Tibial nerve (tissue), 4 donors: ENCODE measurements around the gene NUP188. TPM values are rescaled to one million over a fixed set of nuclear protein-coding genes. Genes with fewer than 3 reads are reported as not detected.
A peak's percentile ranks its signal among the peaks of the same experiment; 100 is the strongest.

ENCODE experiments used
- DNase-seq, 2 donors: peaks; one replicate each; pipeline ENCODE4 v3.0.0-alpha.2; 2019; ENCODE audit warnings: low spot score in 2 of 2
- H3K27ac ChIP-seq, 4 donors: fragments of 200-600 bp; sonication (generic) in 3 of 4; one replicate each; pipeline ENCODE4 v1.5.1; 2017 to 2019; ENCODE audit warnings: mild to moderate bottlenecking in 1 of 4
- H3K27me3 ChIP-seq, 2 donors: fragments of 200-600 bp; sonication (generic) in 1 of 2; one replicate each; pipeline versions ENCODE4 v1.5.1 to v1.6.0; 2017 to 2019
- H3K36me3 ChIP-seq, 3 donors: fragments of 200-600 bp; sonication (generic); one replicate each; pipeline ENCODE4 v1.5.1; 2018 to 2019
- H3K4me1 ChIP-seq, 4 donors: fragments of 200-600 bp; sonication (generic) in 3 of 4; one replicate each; pipeline ENCODE4 v1.5.1; 2017 to 2019
- H3K4me3 ChIP-seq, 4 donors: fragments of 200-600 bp; sonication (generic) in 3 of 4; one replicate each; pipeline ENCODE4 v1.5.1; 2017 to 2019; ENCODE audit warnings: mild to moderate bottlenecking in 1 of 4, moderate library complexity in 1 of 4
- H3K9me3 ChIP-seq, 4 donors: fragments of 200-600 bp; sonication (generic) in 3 of 4; one replicate each; pipeline ENCODE4 v1.5.1; 2017 to 2019
- CTCF ChIP-seq, 5 experiments: fragments of 200-600 bp in 3 of 5; fragments of 450-650 bp in 2 of 5; sonication (generic) in 3 of 5; IDR thresholded peaks; one replicate each; pipeline ENCODE4 v1.5.1; 2016 to 2019; ENCODE audit warnings: antibody characterized with exemption in 5 of 5, mild to moderate bottlenecking in 3 of 5, moderate library complexity in 2 of 5
- EP300 ChIP-seq, 2 donors: sonication (generic); formaldehyde crosslinking; IDR thresholded peaks; one replicate each; pipeline ENCODE4 v1.6.1; 2017; ENCODE audit warnings: antibody characterized with exemption in 2 of 2, mild to moderate bottlenecking in 1 of 2
- POLR2A ChIP-seq, 2 donors: fragments of 450-650 bp; IDR thresholded peaks; one replicate each; pipeline ENCODE4 v1.6.1; 2017; ENCODE audit warnings: antibody characterized with exemption in 2 of 2, mild to moderate bottlenecking in 2 of 2, moderate library complexity in 2 of 2
- WGBS, 2 donors: methylation state at CpG; one replicate each; pipeline ENCODE4 v1.1.5; 2018; 5-methylcytosine and 5-hydroxymethylcytosine counted together
- total RNA-seq, 4 donors: library from RNA; depleted of rRNA; stranded (reverse); fragments of >200 nt; gene quantifications; one replicate each; pipeline ENCODE4 v1.1.0, GENCODE V29; 2016

NUP188 gene
- total RNA-seq, 4 donors from 2014 or later: 22.9 to 76.5 (median 43.5) TPM

- TF ChIP-seq POLR2A (IDR thresholded peaks at IDR 0.05) (no peak), EP300 (IDR thresholded peaks at IDR 0.05) (peak in 1 of 2 donors; percentile 76)
- Histone ChIP-seq H3K27ac (peak within 1 kb of the TSS; percentile 81 to 98 (median 85)), H3K4me3 (peak within 1 kb of the TSS; percentile 41 to 70 (median 58)), H3K9me3 (no peaks in the 10 kb centered on the region), H3K4me1 (peaks cover 3 to 76% (median 41%) of the 10 kb centered on the region in 4 donors), H3K36me3 (peaks cover 0 to 28% (median 0%) of the 10 kb centered on the region in 3 donors), H3K27me3 (no peaks in the 10 kb centered on the region)
- WGBS, 2 donors: 36 to 42% methylated on average over 12 of the region's 13 CpGs
- peak; percentile 42 to 54 for DNase-seq
Measured at GRCh38 chr9:128920381-128921058, 27.0 kb upstream of the NUP188 start, which contains the start of gene PHYHD1. TSS of gene PHYHD1 (plus strand) at chr9:128920982. CDS start at chr9:128922324, 1,342 bp downstream.

- 4 to 21% methylated on average over 30 to 31 of the region's 32 CpGs for WGBS, 2 donors
- H3K4me1 ChIP-seq: peaks cover 0 to 60% (median 29%) of the 10 kb centered on the region in 4 donors
- peak overlapping the region; percentile 41 to 70 (median 58) for H3K4me3 ChIP-seq
- no peaks in the 10 kb centered on the region for H3K9me3 ChIP-seq
- peak; percentile 38 to 39 for DNase-seq
- peak overlapping the region; percentile 81 to 98 (median 85) for H3K27ac ChIP-seq
- peaks cover 0 to 24% (median 0%) of the 10 kb centered on the region in 3 donors for H3K36me3 ChIP-seq
- TF ChIP-seq POLR2A (IDR thresholded peaks at IDR 0.05) (no peak), EP300 (IDR thresholded peaks at IDR 0.05) (peak in 1 of 2 donors; percentile 43), CTCF (IDR thresholded peaks at IDR 0.05) (peak in 1 of 5 experiments; percentile 40)
- H3K27me3 ChIP-seq: no peaks in the 10 kb centered on the region
Measured at GRCh38 chr9:128921881-128922763, 25.4 kb upstream of the NUP188 start.

- no peak for DNase-seq
- WGBS, 2 donors: 87 to 91% methylated on average over 6 of the region's 6 CpGs
- H3K4me3 ChIP-seq: no peak overlapping the region
Measured at GRCh38 chr9:128923493-128923883, 24.0 kb upstream of the NUP188 start.

GRCh38 chr9:128927731-128928411 is 19.6 kb upstream of the NUP188 start:
- Histone ChIP-seq H3K36me3 (peaks cover 0 to 15% (median 0%) of the 10 kb centered on the region in 3 donors), H3K4me3 (no peak overlapping the region), H3K4me1 (peaks cover 0 to 22% (median 4%) of the 10 kb centered on the region in 4 donors), H3K9me3 (no peaks in the 10 kb centered on the region), H3K27ac (peak overlapping the region in 3 of 4 donors; percentile 31 to 51 (median 39)), H3K27me3 (no peaks in the 10 kb centered on the region)
- WGBS, 2 donors: 29 to 30% methylated on average over 10 of the region's 10 CpGs
- TF ChIP-seq POLR2A (IDR thresholded peaks at IDR 0.05): no peak
- TF ChIP-seq CTCF (IDR thresholded peaks at IDR 0.05): peak; percentile 84 to 95 (median 89)
- TF ChIP-seq EP300 (IDR thresholded peaks at IDR 0.05): no peak
- no peak for DNase-seq

More at GRCh38 chr9:128923493-128923883, 24.0 kb upstream of the NUP188 start:
- H3K27ac ChIP-seq: peak overlapping the region in 2 of 4 donors; percentile 86 to 98
- H3K27me3 ChIP-seq: no peaks in the 10 kb centered on the region
- TF ChIP-seq CTCF (IDR thresholded peaks at IDR 0.05) (no peak), POLR2A (IDR thresholded peaks at IDR 0.05) (no peak), EP300 (IDR thresholded peaks at IDR 0.05) (no peak)
- H3K36me3 ChIP-seq: peaks cover 0 to 15% (median 0%) of the 10 kb centered on the region in 3 donors
- H3K9me3 ChIP-seq: no peaks in the 10 kb centered on the region
- H3K4me1 ChIP-seq: peaks cover 0 to 62% (median 33%) of the 10 kb centered on the region in 4 donors

GRCh38 chr9:128928624-128929023 is 18.9 kb upstream of the NUP188 start:
- no peak for TF ChIP-seq POLR2A (IDR thresholded peaks at IDR 0.05)
- no peak for TF ChIP-seq EP300 (IDR thresholded peaks at IDR 0.05)
- TF ChIP-seq CTCF (IDR thresholded peaks at IDR 0.05): no peak
- peaks cover 0 to 14% (median 4%) of the 10 kb centered on the region in 4 donors for H3K4me1 ChIP-seq

More at GRCh38 chr9:128928624-128929023, 18.9 kb upstream of the NUP188 start:
- H3K36me3 ChIP-seq: peaks cover 0 to 19% (median 0%) of the 10 kb centered on the region in 3 donors
- WGBS, 2 donors: 66 to 79% methylated on average over 2 of the region's 2 CpGs
- H3K27ac ChIP-seq: peak overlapping the region in 2 of 4 donors; percentile 39 to 51
- H3K27me3 ChIP-seq: no peaks in the 10 kb centered on the region
- H3K4me3 ChIP-seq: no peak overlapping the region
- H3K9me3 ChIP-seq: no peaks in the 10 kb centered on the region
- DNase-seq: no peak
